Measurements from ENCODE around the gene MDFI. TPM values are rescaled to one million over a fixed set of nuclear protein-coding genes. Genes with fewer than 3 reads are reported as not detected.
"Not testable (repeated sequence)": the region's sequence is repeated elsewhere in the genome, so short reads cannot be mapped to it uniquely, and the experiment has no call there.

Gene MDFI
- total RNA-seq, 1 donor from 2014 or later = 94.5 TPM

DNA sequence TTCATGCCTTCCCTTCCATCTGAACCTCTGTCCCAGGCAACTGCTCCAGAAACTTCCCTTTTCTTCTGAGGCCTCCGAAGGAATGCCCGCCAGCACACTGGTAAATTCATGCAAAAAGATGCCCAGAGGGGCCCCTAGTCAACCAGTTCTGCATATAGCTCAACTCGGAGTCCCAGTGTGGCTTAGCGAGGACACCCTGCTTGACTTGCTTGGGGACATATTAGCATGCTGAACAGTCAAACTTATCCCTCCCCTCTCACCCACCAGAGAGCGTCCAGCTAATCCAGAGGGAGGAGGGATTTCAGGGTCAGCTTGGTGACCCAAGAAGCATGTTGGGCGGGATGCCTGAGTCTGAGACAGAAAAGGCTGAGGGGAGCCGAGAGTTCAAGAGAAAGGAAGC, 23.0 kb upstream of the MDFI start:
- DNase-seq (ENCODE audit: extremely low spot score, unreplicated experiment) = no peak
- H3K27ac Mint-ChIP-seq = no peak overlapping the region
- no peaks in the 10 kb centered on the region for H3K27me3 Mint-ChIP-seq
- no peak overlapping the region for H3K4me3 Mint-ChIP-seq
- TF ChIP-seq, protein P1, sequence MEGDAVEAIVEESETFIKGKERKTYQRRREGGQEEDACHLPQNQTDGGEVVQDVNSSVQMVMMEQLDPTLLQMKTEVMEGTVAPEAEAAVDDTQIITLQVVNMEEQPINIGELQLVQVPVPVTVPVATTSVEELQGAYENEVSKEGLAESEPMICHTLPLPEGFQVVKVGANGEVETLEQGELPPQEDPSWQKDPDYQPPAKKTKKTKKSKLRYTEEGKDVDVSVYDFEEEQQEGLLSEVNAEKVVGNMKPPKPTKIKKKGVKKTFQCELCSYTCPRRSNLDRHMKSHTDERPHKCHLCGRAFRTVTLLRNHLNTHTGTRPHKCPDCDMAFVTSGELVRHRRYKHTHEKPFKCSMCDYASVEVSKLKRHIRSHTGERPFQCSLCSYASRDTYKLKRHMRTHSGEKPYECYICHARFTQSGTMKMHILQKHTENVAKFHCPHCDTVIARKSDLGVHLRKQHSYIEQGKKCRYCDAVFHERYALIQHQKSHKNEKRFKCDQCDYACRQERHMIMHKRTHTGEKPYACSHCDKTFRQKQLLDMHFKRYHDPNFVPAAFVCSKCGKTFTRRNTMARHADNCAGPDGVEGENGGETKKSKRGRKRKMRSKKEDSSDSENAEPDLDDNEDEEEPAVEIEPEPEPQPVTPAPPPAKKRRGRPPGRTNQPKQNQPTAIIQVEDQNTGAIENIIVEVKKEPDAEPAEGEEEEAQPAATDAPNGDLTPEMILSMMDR (conservative IDR thresholded peaks at IDR 0.05) = no peak
- no peaks in the 10 kb centered on the region for H3K36me3 Mint-ChIP-seq
- H3K4me1 Mint-ChIP-seq (ENCODE audit: unreplicated experiment) = peaks cover 11% of the 10 kb centered on the region
- H3K9me3 Mint-ChIP-seq = peaks cover 9% of the 10 kb centered on the region

DNA sequence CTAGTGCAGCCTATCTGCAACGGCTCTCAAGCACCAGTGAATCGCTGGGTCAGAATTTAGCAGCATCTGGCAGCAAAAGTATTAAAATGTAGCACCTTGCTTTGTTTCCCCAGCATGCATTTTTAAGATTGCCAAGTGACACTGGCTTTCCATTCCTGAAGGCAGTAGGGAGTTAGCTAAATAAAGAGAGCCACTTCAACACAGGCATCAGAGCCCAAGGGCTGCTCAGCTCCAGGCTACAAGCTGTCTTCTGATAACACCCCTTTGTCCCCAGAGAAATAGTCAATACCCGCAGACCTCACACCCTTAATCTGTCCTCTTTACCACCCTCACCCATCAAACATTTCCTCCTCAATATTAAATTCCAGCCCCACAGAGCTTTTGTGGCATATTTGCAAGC, 19.7 kb upstream of the MDFI start:
- Mint-ChIP-seq H3K4me3 (no peak overlapping the region), H3K36me3 (no peaks in the 10 kb centered on the region), H3K9me3 (no peaks in the 10 kb centered on the region), H3K27me3 (no peaks in the 10 kb centered on the region), H3K27ac (no peak overlapping the region), H3K4me1 (ENCODE audit: unreplicated experiment) (peaks cover 21% of the 10 kb centered on the region)
- TF ChIP-seq, protein P1 (conservative IDR thresholded peaks at IDR 0.05) = no peak
- DNase-seq (ENCODE audit: extremely low spot score, unreplicated experiment) = no peak

DNA sequence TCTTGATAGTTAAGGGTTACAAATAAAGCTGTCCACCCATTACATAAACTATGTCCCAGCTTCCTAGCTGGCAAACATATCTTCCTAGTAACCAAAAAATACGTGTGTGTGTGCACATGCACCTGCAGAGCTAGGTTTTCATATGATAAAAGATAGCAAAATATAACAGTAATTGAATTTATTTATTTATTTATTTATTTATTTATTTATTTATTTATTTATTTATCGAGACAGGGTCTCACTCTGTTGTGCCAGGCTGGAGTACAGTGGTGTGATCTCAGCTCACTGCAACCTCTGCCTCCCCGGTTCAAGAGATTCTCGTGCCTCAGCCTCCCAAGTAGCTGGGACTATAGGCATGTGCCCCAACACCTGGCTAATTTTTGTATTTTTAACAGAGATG, 19.1 kb upstream of the MDFI start:
- not testable (repeated sequence) for H3K9me3 Mint-ChIP-seq; DNase-seq (ENCODE audit: extremely low spot score, unreplicated experiment); H3K27me3 Mint-ChIP-seq; H3K36me3 Mint-ChIP-seq; H3K4me3 Mint-ChIP-seq; H3K27ac Mint-ChIP-seq
- peaks cover 21% of the 10 kb centered on the region for H3K4me1 Mint-ChIP-seq (ENCODE audit: unreplicated experiment)

DNA sequence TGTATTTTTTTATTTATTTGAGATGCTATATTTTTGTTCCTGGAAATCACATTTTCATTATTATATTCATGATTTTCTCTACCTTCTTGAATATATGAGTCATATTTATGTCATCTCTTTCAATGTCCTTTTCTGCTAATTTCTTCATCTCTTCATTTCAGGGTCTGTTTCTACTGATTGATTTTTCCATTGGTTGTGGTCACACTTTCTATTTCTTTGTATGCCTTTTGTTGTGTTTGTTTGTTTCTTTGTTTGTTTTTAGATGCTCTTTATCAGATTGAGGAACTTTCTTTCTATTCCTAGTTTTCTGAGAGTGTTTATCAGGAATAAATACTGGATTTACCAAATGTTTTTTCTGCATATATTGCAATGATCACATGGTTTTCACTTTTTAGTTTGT, 16.9 kb upstream of the MDFI start:
- no peak for DNase-seq (ENCODE audit: extremely low spot score, unreplicated experiment)
- Mint-ChIP-seq H3K36me3 (no peaks in the 10 kb centered on the region), H3K27ac (no peak overlapping the region), H3K9me3 (no peaks in the 10 kb centered on the region), H3K4me1 (ENCODE audit: unreplicated experiment) (peaks cover 30% of the 10 kb centered on the region), H3K4me3 (no peak overlapping the region), H3K27me3 (no peaks in the 10 kb centered on the region)
- TF ChIP-seq, protein P1 (conservative IDR thresholded peaks at IDR 0.05) = no peak

DNA sequence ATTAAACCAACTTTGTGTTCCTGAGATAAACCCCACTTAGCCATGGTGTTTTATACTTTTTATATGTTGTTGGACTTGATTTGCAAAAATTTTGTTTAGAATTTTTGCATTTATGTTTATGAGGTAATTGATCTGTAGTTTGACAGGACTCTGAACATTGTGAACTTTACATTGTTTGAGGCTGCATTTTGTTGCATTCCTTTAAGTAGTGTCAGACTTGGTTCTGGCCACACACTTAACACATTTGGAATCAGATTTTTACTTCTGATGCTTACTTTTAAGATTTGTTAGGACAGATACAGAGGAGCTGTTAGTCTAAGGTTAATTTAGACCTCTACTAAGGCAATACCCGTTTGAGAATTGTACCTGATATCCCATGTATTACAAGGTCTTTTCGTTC, 16.5 kb upstream of the MDFI start:
- peak overlapping the region; percentile 77 for H3K27ac Mint-ChIP-seq
- no peak for DNase-seq (ENCODE audit: extremely low spot score, unreplicated experiment)
- no peak overlapping the region for H3K4me3 Mint-ChIP-seq
- TF ChIP-seq, protein P1 (conservative IDR thresholded peaks at IDR 0.05) = no peak
- no peaks in the 10 kb centered on the region for H3K9me3 Mint-ChIP-seq
- H3K36me3 Mint-ChIP-seq = no peaks in the 10 kb centered on the region
- H3K4me1 Mint-ChIP-seq (ENCODE audit: unreplicated experiment) = peaks cover 34% of the 10 kb centered on the region
- H3K27me3 Mint-ChIP-seq = no peaks in the 10 kb centered on the region

DNA sequence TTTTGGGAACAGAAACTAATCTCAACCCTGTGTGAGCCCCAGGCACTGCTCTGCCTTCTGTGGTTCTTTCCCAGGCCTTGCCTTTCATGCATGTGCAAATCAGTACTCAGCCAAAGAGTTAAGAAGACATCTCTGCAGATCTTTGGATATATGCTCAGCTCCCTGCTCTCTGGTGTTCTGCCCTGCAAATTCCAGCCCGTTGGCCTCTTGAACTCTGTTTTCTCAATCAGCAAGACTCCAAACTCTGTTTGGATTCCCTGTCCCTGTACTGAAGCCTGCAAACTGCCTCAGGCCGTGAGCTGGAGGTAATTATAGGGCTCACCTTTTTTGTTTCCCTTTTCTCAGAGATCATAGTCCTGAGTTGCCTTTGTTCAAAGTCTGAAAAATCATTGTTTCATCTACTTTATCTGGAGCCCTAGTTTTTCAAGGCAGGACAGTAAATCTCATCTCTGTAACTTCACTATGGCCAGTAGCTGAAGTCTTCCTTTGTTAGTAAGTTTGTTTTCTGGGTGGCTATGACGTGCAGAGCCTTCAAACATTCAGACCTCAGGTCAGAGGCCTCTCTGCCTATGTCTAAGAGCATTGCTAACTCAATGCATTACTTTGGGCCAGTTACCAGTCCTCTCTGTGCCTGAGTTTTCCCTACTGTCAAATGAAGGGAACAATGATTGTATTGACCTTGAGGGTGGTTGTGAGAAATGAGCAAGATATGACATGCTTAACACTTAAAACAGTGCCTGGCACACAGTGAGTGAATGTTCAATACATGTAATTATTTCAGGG, 15.9 kb upstream of the MDFI start:
- no peaks in the 10 kb centered on the region for H3K36me3 Mint-ChIP-seq
- peaks cover 38% of the 10 kb centered on the region for H3K4me1 Mint-ChIP-seq (ENCODE audit: unreplicated experiment)
- H3K27ac Mint-ChIP-seq = peak overlapping the region; percentile 77
- DNase-seq (ENCODE audit: extremely low spot score, unreplicated experiment) = no peak
- peak overlapping the region; percentile 10 for H3K4me3 Mint-ChIP-seq
- TF ChIP-seq, protein P1 (conservative IDR thresholded peaks at IDR 0.05) = no peak
- H3K9me3 Mint-ChIP-seq = no peaks in the 10 kb centered on the region
- no peaks in the 10 kb centered on the region for H3K27me3 Mint-ChIP-seq
